Measurements from ENCODE around the gene PTGES2.

GRCh38 chr9:128100581-128100980 is 26.9 kb downstream of the PTGES2 start:
- TF ChIP-seq CTCF (conservative IDR thresholded peaks at IDR 0.05): no peak
- TF ChIP-seq ZFX (IDR thresholded peaks at IDR 0.05): no peak
